Gastrocnemius medialis (tissue), 4 donors: ENCODE data around the gene HBE1.

ENCODE experiments used
- POLR2A ChIP-seq, 2 donors: fragments of 450-650 bp; IDR thresholded peaks; one replicate each; pipeline ENCODE4 v1.6.1; 2017; ENCODE audit warnings: antibody characterized with exemption in 2 of 2, mild to moderate bottlenecking in 2 of 2, moderate library complexity in 2 of 2
- TF ChIP-seq, protein P1 (sequence below), 5 experiments: fragments of 450-650 bp in 3 of 5; fragments of 200-600 bp in 2 of 5; sonication (generic) in 2 of 5; IDR thresholded peaks in 4 of 5; conservative IDR thresholded peaks in 1 of 5; 1 replicate in 4 of 5; 2 replicates in 1 of 5; pipeline ENCODE4 v1.5.1; 2016 to 2019; ENCODE audit warnings: antibody characterized with exemption in 5 of 5, mild to moderate bottlenecking in 3 of 5, moderate library complexity in 3 of 5

DNA sequence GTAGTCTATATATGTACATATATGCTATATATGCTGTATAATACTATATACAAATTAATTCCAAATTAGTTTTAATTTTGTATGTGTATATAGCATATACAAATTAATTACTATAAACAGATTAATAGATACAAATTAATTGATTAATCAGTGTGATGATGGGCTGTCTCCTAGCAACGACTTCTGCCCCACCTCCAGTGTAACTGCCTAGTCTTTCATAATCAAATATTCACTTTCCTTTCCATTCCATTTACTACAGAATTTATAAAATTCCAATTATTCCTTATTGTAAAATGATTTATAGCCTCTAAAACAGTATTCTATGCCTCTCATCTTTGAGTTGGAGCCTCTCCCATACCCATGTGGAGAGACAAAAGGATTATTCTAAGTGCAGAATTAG is 36.4 kb downstream of the HBE1 start:
- TF ChIP-seq, protein P1, sequence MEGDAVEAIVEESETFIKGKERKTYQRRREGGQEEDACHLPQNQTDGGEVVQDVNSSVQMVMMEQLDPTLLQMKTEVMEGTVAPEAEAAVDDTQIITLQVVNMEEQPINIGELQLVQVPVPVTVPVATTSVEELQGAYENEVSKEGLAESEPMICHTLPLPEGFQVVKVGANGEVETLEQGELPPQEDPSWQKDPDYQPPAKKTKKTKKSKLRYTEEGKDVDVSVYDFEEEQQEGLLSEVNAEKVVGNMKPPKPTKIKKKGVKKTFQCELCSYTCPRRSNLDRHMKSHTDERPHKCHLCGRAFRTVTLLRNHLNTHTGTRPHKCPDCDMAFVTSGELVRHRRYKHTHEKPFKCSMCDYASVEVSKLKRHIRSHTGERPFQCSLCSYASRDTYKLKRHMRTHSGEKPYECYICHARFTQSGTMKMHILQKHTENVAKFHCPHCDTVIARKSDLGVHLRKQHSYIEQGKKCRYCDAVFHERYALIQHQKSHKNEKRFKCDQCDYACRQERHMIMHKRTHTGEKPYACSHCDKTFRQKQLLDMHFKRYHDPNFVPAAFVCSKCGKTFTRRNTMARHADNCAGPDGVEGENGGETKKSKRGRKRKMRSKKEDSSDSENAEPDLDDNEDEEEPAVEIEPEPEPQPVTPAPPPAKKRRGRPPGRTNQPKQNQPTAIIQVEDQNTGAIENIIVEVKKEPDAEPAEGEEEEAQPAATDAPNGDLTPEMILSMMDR (IDR thresholded peaks at IDR 0.05 in 4 of 5, conservative IDR thresholded peaks at IDR 0.05 in 1 of 5) = no peak
- TF ChIP-seq POLR2A (IDR thresholded peaks at IDR 0.05) = no peak
